ENCODE measurements around the gene CLEC14A.
A peak's percentile ranks its signal among the peaks of the same experiment; 100 is the strongest.

CLEC14A gene

DNA sequence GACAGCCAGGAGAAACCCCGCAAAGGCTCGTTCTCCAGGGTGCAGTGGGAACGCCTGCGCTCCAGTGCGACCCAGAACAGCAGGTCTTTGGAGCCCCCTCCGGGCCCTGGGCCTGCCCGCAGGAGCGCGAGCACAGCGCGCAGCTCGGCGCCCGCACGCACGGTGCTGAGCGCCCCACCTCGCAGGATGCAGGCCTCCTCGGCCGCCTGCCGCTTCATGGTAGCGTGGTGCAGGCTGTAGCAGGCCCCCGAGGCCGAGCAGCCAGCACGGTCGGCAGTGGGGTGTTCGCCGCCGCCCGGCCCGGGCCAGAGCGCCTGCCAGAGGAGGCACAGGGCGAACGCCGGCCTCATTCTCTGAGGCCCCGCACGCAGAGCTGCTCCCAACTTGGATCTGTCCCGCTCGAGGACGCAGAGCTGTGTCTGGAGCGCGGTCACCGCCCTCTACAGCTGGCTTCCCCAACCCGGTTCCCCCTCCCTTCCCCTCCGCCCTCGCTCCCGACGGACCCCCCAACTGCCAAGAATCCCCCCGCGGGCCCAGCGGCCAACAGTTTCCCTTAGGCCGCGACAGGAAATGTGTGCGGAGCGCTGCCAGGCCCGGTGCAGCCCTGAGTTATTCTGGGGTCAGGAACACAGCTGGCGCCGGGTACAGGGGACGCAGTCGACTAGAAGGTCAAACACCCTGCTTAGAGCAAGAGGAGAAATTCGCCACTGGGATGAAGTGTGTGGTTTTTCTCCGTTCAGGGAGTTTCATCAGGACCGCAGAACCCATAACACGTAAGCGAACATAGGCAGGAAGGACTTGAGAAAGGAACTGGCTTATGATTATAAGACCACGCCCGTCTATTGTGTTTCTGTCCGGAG, at the start of gene CLEC14A:
TSS of gene CLEC14A (minus strand) at position 421 of the 860 bp plus-strand sequence. CDS start at position 350, 71 bp downstream.
- DNase-seq (ENCODE audit: low spot score) = peak; percentile 70

DNA sequence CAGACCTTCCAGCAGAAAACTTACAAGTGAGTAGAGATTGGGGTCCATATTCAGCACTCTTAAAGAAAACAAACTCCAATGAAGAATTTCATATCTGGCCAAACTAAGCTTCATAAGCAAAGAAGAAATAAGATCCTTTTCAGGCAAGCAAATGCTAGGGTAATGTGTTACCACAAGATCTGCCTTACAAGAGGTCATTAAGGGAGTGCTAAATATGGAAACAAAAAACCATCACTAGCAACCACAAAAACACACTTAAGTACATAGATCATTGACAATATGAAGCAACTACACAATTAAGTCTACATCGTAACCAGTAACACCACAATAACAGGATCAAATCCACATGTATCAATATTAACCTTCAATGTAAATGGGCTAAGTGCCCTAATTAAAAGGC, 47.1 kb upstream of the CLEC14A start:
- DNase-seq (ENCODE audit: low spot score) = no peak

GRCh38 chr14:38302034-38302433, 46.1 kb upstream of the CLEC14A start:
- DNase-seq (ENCODE audit: low spot score) = no peak

DNA sequence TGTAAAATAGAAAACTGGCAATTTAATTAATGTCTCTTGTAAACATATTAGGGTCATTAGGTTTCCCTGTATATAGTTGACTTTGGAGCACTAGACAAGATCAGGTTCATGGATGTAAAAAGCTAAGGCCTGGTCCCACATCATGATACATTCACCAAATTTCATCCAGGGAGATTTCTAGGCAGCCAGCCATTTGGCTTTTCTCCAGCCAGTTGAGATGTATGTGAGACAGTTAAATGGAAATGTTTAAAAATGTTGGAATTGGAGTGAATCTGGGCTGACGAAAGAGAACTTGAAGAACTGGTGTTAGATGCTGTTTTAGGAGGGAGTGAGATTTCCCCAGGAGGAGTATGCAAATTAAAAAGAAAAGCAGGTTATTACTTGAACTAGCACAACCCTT, 41.8 kb upstream of the CLEC14A start:
- no peak for DNase-seq (ENCODE audit: low spot score)

DNA sequence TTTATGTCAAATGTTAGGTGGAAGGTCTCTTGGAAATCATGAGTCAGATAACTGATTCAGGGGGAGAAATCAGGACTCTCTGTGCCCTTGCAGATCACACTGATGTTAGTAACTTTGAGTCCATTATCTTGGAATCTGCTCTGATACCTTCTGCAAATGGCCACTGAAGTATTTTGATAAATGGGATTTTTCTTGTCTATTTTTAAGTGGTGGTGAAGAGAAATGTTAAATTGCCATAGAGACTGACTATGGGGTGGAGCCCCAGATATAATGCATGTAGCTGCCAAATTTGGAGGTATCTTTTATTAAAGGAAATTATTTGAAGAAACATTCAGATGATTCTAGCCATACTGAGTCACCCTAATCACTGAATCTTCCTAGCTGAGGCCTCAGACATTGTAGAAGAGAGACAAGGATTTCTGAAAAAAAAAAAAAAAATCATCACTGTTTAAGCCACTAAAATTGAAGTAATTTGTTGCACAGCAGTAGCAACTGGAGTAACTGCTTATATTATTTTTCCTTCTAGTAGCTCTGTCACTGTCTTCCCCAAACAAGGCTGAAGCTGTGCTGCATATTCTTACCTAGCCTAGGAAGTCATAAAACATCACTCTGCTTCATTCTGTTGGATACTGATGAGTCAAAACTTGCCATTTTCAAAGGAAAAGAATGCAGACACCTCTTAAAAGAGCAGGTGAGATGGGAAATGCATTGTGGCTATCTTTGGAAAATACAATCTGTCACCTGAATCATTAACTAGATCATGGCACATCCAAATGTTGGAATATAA, 36.0 kb upstream of the CLEC14A start:
- no peak for DNase-seq (ENCODE audit: low spot score)

- DNase-seq (ENCODE audit: low spot score) = no peak
Measured at GRCh38 chr14:38290601-38291188, 34.8 kb upstream of the CLEC14A start.

GRCh38 chr14:38286452-38286851, 30.6 kb upstream of the CLEC14A start:
- no peak for DNase-seq (ENCODE audit: low spot score)

DNA sequence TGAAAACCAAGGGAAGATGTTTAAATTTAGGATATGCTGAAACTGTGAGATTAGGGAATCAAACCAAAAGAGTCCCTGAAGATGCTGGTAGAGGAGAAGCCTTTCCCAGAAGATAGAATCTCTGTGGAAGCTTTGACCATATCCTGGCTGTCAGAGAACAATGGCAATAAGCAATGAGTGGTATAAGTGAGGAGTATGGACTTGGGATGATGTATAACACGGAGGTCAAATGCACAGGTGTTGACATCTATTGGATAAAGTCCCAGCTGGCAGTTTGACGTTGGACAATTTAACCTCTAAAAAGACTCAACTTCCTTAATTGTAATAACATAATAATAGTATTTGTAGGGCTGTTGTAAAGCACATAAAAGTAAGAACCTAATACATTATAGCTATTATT, 30.1 kb upstream of the CLEC14A start:
- DNase-seq (ENCODE audit: low spot score) = no peak

- DNase-seq (ENCODE audit: low spot score) = no peak
Measured at GRCh38 chr14:38282936-38283335, 27.0 kb upstream of the CLEC14A start.

GRCh38 chr14:38280081-38280480, 24.2 kb upstream of the CLEC14A start:
- DNase-seq (ENCODE audit: low spot score) = no peak

DNA sequence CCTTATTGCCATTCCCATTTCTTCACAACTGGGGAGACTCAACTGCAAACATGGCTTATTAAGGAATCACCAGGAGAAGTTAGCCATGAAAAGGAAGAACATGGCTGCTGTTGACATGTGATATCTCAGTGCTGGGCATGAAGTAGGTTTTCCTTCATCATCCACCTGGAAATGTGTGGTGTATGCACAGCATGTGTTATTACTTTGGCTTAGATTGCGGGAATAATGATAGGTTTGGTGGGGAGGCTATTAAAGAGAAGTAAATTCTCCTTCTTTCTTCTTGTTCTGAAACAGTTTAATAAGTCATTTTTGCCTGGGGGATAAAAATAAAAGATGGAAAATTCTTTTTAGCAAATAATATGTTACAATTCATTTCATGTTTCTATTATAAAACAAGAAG, 23.7 kb upstream of the CLEC14A start:
- DNase-seq (ENCODE audit: low spot score) = no peak

- DNase-seq (ENCODE audit: low spot score) = no peak
Measured at GRCh38 chr14:38278035-38278434, 22.1 kb upstream of the CLEC14A start.

DNA sequence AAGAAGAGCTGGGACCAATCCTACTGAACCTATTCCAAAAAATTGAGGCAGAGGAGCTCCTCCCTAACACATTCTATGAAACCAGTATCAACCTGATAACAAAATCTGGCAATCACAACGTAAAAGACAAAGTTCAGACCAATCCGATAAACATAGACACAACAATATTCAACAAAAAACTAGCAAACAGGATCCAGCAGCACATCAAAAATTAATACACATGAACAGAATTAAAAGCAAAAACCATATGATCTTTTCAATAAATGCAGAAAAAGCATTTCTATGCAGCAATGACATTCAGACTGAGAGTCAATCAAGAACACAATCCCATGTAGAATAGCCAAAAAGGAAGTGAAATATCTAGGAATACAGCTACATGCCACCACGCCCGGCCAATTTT, 7.0 kb upstream of the CLEC14A start:
- no peak for DNase-seq (ENCODE audit: low spot score)

DNA sequence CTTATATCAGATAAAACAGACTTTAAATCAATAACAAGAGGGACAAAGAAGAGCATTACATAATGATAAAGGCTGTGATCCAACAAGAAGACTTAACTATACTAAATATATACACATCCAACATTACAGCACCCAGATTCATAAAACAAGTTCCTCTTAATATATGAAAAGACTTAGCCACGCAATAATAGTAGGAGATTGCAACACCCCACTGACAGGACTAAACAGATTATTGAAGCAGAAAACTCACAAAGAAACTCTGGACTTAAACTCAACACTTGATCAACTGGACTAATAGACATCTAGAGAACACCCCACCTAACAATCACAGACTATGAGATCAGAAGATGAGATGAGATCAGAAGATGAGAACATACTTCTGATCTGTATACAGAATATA, 5.7 kb upstream of the CLEC14A start:
- DNase-seq (ENCODE audit: low spot score) = no peak

DNA sequence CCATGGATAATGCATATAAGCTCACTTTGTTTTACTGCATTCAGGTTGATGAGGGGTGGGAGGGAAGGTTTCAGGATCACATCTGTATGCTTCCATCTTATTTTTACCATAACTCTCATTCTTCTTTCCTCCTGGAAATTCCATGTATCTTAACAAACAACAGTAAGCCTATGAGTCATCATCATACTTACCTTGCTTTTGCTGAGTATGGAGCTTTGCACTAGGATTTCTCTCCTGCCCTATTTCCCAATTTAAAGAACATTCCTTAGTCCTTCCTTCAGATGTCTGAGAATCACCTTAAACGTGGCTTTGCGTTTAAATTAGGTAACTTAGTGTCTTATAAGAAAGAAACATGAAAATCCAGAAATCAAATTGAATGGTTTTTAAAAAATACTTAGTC, 1.6 kb upstream of the CLEC14A start:
- no peak for DNase-seq (ENCODE audit: low spot score)

DNA sequence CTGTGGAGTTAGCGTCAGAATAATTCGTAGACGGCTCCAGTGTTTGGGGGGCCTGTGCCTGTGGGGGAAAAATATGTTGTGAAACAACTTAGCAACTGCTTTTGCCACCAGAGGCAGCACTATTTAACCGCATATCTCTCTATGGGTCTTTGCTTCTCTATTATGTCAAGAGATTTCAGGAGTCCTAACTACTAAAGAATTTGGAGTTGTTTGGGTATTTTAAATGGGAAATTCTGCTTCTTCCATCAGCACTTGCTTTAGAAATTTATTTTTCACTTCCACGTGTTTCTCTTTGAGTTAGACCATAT, 594 bp upstream of the CLEC14A start:
- DNase-seq (ENCODE audit: low spot score) = no peak

GRCh38 chr14:38255408-38255672, 553 bp downstream of the CLEC14A start:
- no peak for DNase-seq (ENCODE audit: low spot score)

GRCh38 chr14:38254571-38255407, 1.1 kb downstream of the CLEC14A start:
- peak; percentile 62 for DNase-seq (ENCODE audit: low spot score)

GRCh38 chr14:38253676-38254075, 2.2 kb downstream of the CLEC14A start:
- DNase-seq (ENCODE audit: low spot score) = no peak

GRCh38 chr14:38252066-38252710, 3.7 kb downstream of the CLEC14A start:
- DNase-seq (ENCODE audit: low spot score) = no peak

- no peak for DNase-seq (ENCODE audit: low spot score)
Measured at GRCh38 chr14:38250331-38250730, 5.6 kb downstream of the CLEC14A start.

Measured in ecto neural progenitor cell (in vitro differentiated cells).